Lower leg skin (tissue), 4 donors: ENCODE results near the gene PLB1. TPM values are rescaled to one million over a fixed set of nuclear protein-coding genes. Genes with fewer than 3 reads are reported as not detected.

ENCODE experiments used
- DNase-seq, 2 donors: peaks; one replicate each; pipeline ENCODE4 v3.0.0-alpha.2; 2019; ENCODE audit warnings: low spot score in 2 of 2
- H3K4me3 ChIP-seq: fragments of 200-600 bp; sonication (generic); 2 replicates; pipeline ENCODE4 v1.5.1; 2017; ENCODE audit warnings: mild to moderate bottlenecking, low read depth; ENCODE audit not compliant: poor library complexity, severe bottlenecking
- POLR2A ChIP-seq, 2 donors: fragments of 450-650 bp; IDR thresholded peaks; one replicate each; pipeline ENCODE4 v1.6.1; 2016 to 2017; ENCODE audit warnings: antibody characterized with exemption in 2 of 2, mild to moderate bottlenecking in 1 of 2, moderate library complexity in 1 of 2
- WGBS, 2 donors: methylation state at CpG; one replicate each; pipeline ENCODE4 v1.1.5; 2018; 5-methylcytosine and 5-hydroxymethylcytosine counted together
- intact Hi-C: fragments of 100-400 bp; cut with DNase I; formaldehyde crosslinking; loops from one replicate; pipeline ENCODE4 v1.15.0; 2023; ENCODE audit warnings: low total_unique reads
- total RNA-seq, 4 donors: library from RNA; depleted of rRNA; stranded (reverse); fragments of >200 nt; gene quantifications; one replicate each; pipeline ENCODE4 v1.1.0, GENCODE V29; 2016
- TF ChIP-seq, protein P1 (sequence below), 3 donors: fragments of 450-650 bp; IDR thresholded peaks; one replicate each; pipeline ENCODE4 v1.5.1; 2016; ENCODE audit warnings: antibody characterized with exemption in 3 of 3, mild to moderate bottlenecking in 3 of 3, moderate library complexity in 2 of 3

PLB1 gene
- total RNA-seq, 4 donors from 2014 or later, result 3.4 to 10.3 (median 8.9) TPM

DNA sequence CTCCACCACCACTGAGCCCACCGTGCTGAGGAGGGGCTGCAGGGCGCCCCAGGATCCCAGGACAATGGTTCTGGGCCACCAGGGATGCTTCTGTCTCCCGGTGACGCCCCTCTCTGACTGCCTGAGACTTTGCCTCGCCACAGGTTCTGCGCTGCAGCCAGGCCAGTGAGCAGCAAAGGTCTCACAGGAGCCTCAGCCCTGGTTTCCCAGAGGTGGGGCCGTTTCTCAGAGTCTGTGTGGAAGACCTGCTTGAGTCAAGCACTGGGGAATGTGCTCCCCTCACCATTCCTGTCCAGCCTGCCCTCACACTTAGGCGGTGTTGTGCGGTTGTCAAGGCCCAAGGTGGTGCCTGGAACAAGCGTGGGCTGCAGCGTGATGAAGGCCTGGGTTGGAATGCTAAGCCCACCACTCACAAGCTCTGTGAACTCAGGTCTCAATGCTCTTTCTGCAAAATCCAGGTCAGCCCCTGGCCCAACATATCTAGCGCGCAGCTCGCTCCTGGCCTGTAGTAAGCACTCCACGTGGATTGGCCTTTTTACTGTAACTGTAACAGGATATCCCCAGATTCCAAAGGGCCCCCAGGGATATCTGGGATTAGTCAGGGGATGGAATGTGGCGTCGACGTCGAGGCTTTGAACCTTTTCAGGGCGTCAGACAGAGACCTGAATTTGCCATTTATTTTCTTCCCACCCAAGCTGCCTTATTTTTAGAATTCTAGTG lies 47.6 kb downstream of the PLB1 start:
- H3K4me3 ChIP-seq, result no peak overlapping the region
- TF ChIP-seq, protein P1, sequence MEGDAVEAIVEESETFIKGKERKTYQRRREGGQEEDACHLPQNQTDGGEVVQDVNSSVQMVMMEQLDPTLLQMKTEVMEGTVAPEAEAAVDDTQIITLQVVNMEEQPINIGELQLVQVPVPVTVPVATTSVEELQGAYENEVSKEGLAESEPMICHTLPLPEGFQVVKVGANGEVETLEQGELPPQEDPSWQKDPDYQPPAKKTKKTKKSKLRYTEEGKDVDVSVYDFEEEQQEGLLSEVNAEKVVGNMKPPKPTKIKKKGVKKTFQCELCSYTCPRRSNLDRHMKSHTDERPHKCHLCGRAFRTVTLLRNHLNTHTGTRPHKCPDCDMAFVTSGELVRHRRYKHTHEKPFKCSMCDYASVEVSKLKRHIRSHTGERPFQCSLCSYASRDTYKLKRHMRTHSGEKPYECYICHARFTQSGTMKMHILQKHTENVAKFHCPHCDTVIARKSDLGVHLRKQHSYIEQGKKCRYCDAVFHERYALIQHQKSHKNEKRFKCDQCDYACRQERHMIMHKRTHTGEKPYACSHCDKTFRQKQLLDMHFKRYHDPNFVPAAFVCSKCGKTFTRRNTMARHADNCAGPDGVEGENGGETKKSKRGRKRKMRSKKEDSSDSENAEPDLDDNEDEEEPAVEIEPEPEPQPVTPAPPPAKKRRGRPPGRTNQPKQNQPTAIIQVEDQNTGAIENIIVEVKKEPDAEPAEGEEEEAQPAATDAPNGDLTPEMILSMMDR (IDR thresholded peaks at IDR 0.05), result no peak
- no peak for TF ChIP-seq POLR2A (IDR thresholded peaks at IDR 0.05)
- DNase-seq, result peak in 1 of 2 donors; percentile 69
- WGBS, 2 donors, result 77 to 82% methylated on average over 20 of the region's 20 CpGs
- intact Hi-C loops, result no loop called here

DNA sequence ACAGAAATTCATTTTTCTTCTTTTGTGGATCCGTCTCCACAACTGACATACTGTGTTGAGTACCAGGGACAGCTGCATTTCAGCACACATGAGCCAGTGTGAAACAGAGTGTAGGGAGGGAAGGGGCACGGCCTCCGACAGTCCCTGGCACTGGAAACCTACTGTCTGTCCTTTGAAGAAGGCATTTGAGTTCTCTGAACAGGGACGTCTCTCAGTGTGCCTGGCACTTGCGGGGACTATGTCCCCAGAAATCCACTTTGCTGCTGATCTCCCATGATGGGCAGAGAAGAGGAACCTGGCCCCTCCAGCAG lies 48.1 kb downstream of the PLB1 start:
- intact Hi-C loops, result no loop called here

DNA sequence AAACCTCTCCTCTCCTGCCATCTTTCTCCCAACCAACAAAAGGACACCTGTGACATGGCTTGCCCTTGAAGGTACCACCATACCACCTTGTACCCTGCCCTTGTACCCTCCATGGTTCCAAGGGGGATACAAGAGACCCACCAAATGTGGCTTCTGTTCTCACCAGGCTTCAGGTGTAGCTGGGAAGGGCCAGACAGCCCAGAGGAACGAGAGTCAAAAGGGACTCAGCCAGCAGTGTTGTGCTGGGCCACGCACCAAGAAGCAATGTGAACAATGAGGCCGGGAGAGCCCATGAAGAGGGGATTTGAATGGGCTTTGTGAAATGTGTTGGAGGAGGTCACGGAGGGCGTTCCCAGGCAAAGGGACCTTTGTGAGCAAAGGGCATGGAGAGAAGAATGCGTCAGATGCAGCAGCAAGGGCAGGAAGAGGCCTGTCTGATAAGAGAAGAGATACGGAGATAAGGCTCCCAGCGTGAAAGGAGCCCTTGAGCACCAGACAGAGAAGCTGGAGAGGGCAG lies 48.6 kb downstream of the PLB1 start:
- intact Hi-C loops, result no loop called here
- peak in 1 of 2 donors; percentile 76 for DNase-seq
- WGBS, 2 donors, result 49 to 56% methylated on average over 8 of the region's 8 CpGs
- H3K4me3 ChIP-seq, result no peak overlapping the region
- TF ChIP-seq, protein P1 (IDR thresholded peaks at IDR 0.05), result no peak
- TF ChIP-seq POLR2A (IDR thresholded peaks at IDR 0.05), result no peak

More for the DNA sequence above, 48.1 kb downstream of the PLB1 start:
- WGBS, 2 donors, result 74 to 86% methylated on average over 5 of the region's 5 CpGs
- peak in 1 of 2 donors; percentile 60 for DNase-seq
- no peak overlapping the region for H3K4me3 ChIP-seq
- TF ChIP-seq, protein P1 (IDR thresholded peaks at IDR 0.05), result no peak
- no peak for TF ChIP-seq POLR2A (IDR thresholded peaks at IDR 0.05)

DNA sequence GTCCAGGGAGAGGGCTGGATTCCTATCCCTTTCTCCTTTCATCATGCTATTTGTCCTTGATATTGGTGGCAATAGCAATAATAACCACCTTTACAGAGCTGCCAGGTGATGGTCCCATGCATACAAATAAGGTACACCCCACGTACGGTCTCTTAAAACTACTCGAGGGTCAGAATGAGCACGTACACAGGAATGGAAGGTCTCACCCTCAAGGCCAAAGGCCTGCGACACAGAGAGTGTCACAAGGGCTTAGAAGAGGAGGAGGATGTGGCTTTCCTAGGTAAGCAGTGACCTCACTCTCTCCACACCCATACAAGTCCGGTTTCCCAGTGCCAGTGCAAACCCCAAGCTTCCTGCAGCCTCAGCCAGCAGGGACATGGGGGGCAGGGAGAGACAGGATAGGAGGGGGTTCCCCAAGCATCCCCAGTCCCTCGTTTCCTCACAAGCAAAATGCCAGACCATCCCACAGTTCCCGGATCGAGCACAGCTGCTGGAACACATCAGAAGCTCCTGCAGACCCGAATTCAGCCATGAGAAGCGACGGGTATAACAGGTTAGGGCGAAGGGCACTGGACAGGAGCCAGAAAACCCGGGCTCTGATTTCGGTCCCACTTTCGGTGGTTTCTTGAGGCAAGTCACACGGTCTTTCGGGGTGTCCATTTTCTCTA lies 49.2 kb downstream of the PLB1 start:
- intact Hi-C loops, result no loop called here
- 46 to 51% methylated on average over 18 of the region's 18 CpGs for WGBS, 2 donors
- peak in 1 of 2 donors; percentile 79 for DNase-seq
- H3K4me3 ChIP-seq, result no peak overlapping the region
- no peak for TF ChIP-seq POLR2A (IDR thresholded peaks at IDR 0.05)
- TF ChIP-seq, protein P1 (IDR thresholded peaks at IDR 0.05), result no peak

DNA sequence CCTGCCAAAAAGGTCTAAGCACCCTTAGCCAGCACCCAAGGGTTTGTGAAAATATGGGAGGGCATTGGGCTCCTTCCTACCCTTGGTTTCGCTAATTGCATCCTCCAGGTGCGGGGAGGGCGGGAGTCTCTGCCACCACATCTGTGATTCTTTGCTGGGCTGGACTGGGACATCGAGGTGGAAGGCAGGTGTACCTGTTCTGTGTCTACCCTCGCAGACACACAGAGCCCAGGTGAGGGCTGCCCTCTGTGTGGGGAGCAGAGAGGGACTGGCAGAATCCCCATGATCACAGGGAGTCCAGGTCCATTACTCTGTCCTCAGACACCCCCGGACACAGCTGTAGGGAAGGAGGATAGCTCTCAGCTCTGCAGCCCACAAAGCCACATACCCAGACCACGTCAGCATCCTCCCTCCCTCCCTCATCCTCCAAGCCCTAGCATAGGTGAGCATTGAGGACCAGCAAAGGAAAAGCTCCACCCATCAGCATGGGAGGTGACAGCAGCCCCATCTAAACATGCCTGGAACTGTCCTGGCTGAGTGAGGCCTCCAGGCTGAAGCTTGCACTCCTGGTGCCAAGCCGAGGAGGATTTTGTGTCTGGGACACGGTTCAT lies 49.8 kb downstream of the PLB1 start:
- WGBS, 2 donors, result 61% methylated on average over 9 of the region's 9 CpGs
- DNase-seq, result peak in 1 of 2 donors; percentile 69
- intact Hi-C loops, result no loop called here
- no peak overlapping the region for H3K4me3 ChIP-seq
- TF ChIP-seq, protein P1 (IDR thresholded peaks at IDR 0.05), result no peak
- no peak for TF ChIP-seq POLR2A (IDR thresholded peaks at IDR 0.05)
